WTC11 (cell line): ENCODE results near the gene SWAP70. TPM values are rescaled to one million over a fixed set of nuclear protein-coding genes. Genes with fewer than 3 reads are reported as not detected.

Experiments
- ATAC-seq: fragments of 200-7000 bp; cut with Tn5 transposase; 2 replicates; pipeline ENCODE4 v1.10.0; 2021; ENCODE audit warnings: mild to moderate bottlenecking, moderate library complexity
- CTCF ChIA-PET: fragments of 300-600 bp; sonication (Branson Sonifier 250); formaldehyde crosslinking; loops from one replicate; lab custom pipeline; 2021; ENCODE audit warnings: antibody characterized with exemption; lab: Charles Lee
- POLR2A ChIA-PET: fragments of 350-600 bp; sonication (Branson Sonifier 250); formaldehyde crosslinking; loops from one replicate; lab custom pipeline; 2021; ENCODE audit warnings: antibody characterized with exemption; lab: Charles Lee
- DNase-seq: peaks from one replicate; pipeline ENCODE4 v3.0.0; 2021; ENCODE audit warnings: low spot score
- H3K27ac Mint-ChIP-seq: 2 replicates; pipeline ENCODE4 v1.8.0; 2021; ENCODE audit warnings: mixed read lengths
- H3K27me3 Mint-ChIP-seq: 2 replicates; pipeline ENCODE4 v1.8.0; 2021; ENCODE audit warnings: low read depth, mild to moderate bottlenecking, moderate library complexity, mixed read lengths
- H3K36me3 Mint-ChIP-seq: 2 replicates; pipeline ENCODE4 v1.8.0; 2021; ENCODE audit warnings: mixed read lengths
- H3K4me1 Mint-ChIP-seq: 2 replicates; pipeline ENCODE4 v1.8.0; 2022; ENCODE audit warnings: mixed read lengths
- H3K4me3 Mint-ChIP-seq: 2 replicates; pipeline ENCODE4 v1.8.0; 2021; ENCODE audit warnings: mild to moderate bottlenecking, moderate library complexity, mixed read lengths
- H3K9me3 Mint-ChIP-seq: 2 replicates; pipeline ENCODE4 v1.8.0; 2021; ENCODE audit warnings: mixed read lengths
- ARID4B ChIP-seq: sonication (generic); formaldehyde crosslinking; IDR thresholded peaks from 2 replicates; pipeline ENCODE4 v1.8.0; 2023; ENCODE audit warnings: missing genetic modification reagents, mild to moderate bottlenecking, borderline replicate concordance
- ESRRA ChIP-seq: sonication (generic); formaldehyde crosslinking; IDR thresholded peaks from 2 replicates; pipeline ENCODE4 v1.8.1; 2022; ENCODE audit warnings: mild to moderate bottlenecking, missing genetic modification reagents, borderline replicate concordance
- FOXP1 ChIP-seq: sonication (generic); formaldehyde crosslinking; IDR thresholded peaks from 2 replicates; pipeline ENCODE4 v1.8.0; 2022; ENCODE audit warnings: missing genetic modification reagents, mild to moderate bottlenecking, moderate library complexity, borderline replicate concordance
- GABPB1 ChIP-seq: sonication (generic); formaldehyde crosslinking; IDR thresholded peaks from 2 replicates; pipeline ENCODE4 v1.8.1; 2023; ENCODE audit warnings: mild to moderate bottlenecking, missing genetic modification reagents
- JAZF1 ChIP-seq: fragments of 250-450 bp; sonication (Bioruptor Pico); IDR thresholded peaks from 2 replicates; pipeline ENCODE4 v1.9.0; 2021; ENCODE audit warnings: moderate library complexity, mild to moderate bottlenecking, inconsistent platforms
- NFATC4 ChIP-seq: fragments of 250-450 bp; sonication (Bioruptor Pico); IDR thresholded peaks from 2 replicates; pipeline ENCODE4 v1.9.0; 2021; ENCODE audit warnings: mild to moderate bottlenecking
- OVOL2 ChIP-seq: fragments of 250-450 bp; sonication (Bioruptor Pico); IDR thresholded peaks from 2 replicates; pipeline ENCODE4 v1.9.0; 2021; ENCODE audit warnings: mild to moderate bottlenecking, borderline replicate concordance
- PREB ChIP-seq: sonication (generic); formaldehyde crosslinking; IDR thresholded peaks from 2 replicates; pipeline ENCODE4 v1.8.1; 2022; ENCODE audit warnings: mild to moderate bottlenecking, missing genetic modification reagents, moderate library complexity, borderline replicate concordance
- PRRX2 ChIP-seq: fragments of 250-450 bp; sonication (Bioruptor Pico); IDR thresholded peaks from 2 replicates; pipeline ENCODE4 v1.8.0; 2021; ENCODE audit warnings: mild to moderate bottlenecking
- SP1 ChIP-seq: sonication (generic); formaldehyde crosslinking; conservative IDR thresholded peaks from 2 replicates; pipeline ENCODE4 v1.8.1; 2022; ENCODE audit warnings: missing genetic modification reagents
- TEAD1 ChIP-seq: sonication (generic); formaldehyde crosslinking; IDR thresholded peaks from 2 replicates; pipeline ENCODE4 v1.8.0; 2022; ENCODE audit warnings: mild to moderate bottlenecking, missing genetic modification reagents
- USF2 ChIP-seq: sonication (generic); formaldehyde crosslinking; IDR thresholded peaks from 2 replicates; pipeline ENCODE4 v1.8.1; 2023; ENCODE audit warnings: mild to moderate bottlenecking, missing genetic modification reagents, moderate library complexity
- ZNF138 ChIP-seq: sonication (generic); formaldehyde crosslinking; conservative IDR thresholded peaks from 2 replicates; pipeline ENCODE4 v1.8.1; 2022; ENCODE audit warnings: mild to moderate bottlenecking, moderate library complexity, missing genetic modification reagents
- ZNF671 ChIP-seq: fragments of 250-450 bp; sonication (Bioruptor Pico); IDR thresholded peaks from 2 replicates; pipeline ENCODE4 v1.8.0; 2021; ENCODE audit warnings: mild to moderate bottlenecking
- ZSCAN18 ChIP-seq: fragments of 250-450 bp; sonication (Bioruptor Pico); IDR thresholded peaks from 2 replicates; pipeline ENCODE4 v2.1.2; 2022; ENCODE audit warnings: mild to moderate bottlenecking, moderate library complexity
- total RNA-seq: library from RNA; stranded (reverse); gene quantifications from 3 replicates; pipeline ENCODE4 v1.2.3, GENCODE V29; 2021
- TF ChIP-seq, protein P1 (sequence below): sonication (generic); formaldehyde crosslinking; IDR thresholded peaks from 2 replicates; pipeline ENCODE4 v1.8.0; 2023; ENCODE audit warnings: missing genetic modification reagents
- TF ChIP-seq, protein P2 (sequence below): sonication (generic); formaldehyde crosslinking; IDR thresholded peaks from 2 replicates; pipeline ENCODE4 v1.8.0; 2022; ENCODE audit warnings: mild to moderate bottlenecking, missing genetic modification reagents
- TF ChIP-seq, protein P3 (sequence below): fragments of 250-450 bp; sonication (Bioruptor Pico); IDR thresholded peaks from 2 replicates; pipeline ENCODE4 v1.9.0; 2021; ENCODE audit warnings: mild to moderate bottlenecking
- TF ChIP-seq, protein P4 (sequence below): sonication (generic); formaldehyde crosslinking; IDR thresholded peaks from 2 replicates; pipeline ENCODE4 v1.8.1; 2022; ENCODE audit warnings: missing genetic modification reagents, borderline replicate concordance

The SWAP70 gene
- total RNA-seq, 1 experiment from 2014 or later = 24.1 TPM

- POLR2A ChIA-PET = no interaction called here
- H3K27ac Mint-ChIP-seq = no peak overlapping the region
- CTCF ChIA-PET = no interaction called here
Measured at GRCh38 chr11:9680028-9680427, 16.2 kb downstream of the SWAP70 start.

More at GRCh38 chr11:9680028-9680427, 16.2 kb downstream of the SWAP70 start:
- Mint-ChIP-seq H3K27me3 (no peaks in the 10 kb centered on the region), H3K4me3 (no peak overlapping the region), H3K36me3 (no peaks in the 10 kb centered on the region; the same call in 1 of the 2 replicates), H3K9me3 (no peaks in the 10 kb centered on the region), H3K4me1 (peaks cover 51% of the 10 kb centered on the region)
- ATAC-seq (no peak), DNase-seq (no peak)
- TF ChIP-seq FOXP1 (CRISPR knock-in tag) (no peak), ARID4B (no peak), TEAD1 (CRISPR knock-in tag) (no peak), GABPB1 (CRISPR knock-in tag) (no peak), ZNF671 (CRISPR knock-in tag) (no peak), ZNF138 (no peak), PREB (CRISPR knock-in tag) (no peak), ESRRA (no peak), PRRX2 (no peak), JAZF1 (CRISPR knock-in tag) (no peak), USF2 (CRISPR knock-in tag) (no peak), ZSCAN18 (CRISPR knock-in tag) (no peak), NFATC4 (CRISPR knock-in tag) (no peak), SP1 (CRISPR knock-in tag) (no peak), OVOL2 (CRISPR knock-in tag) (no peak)
- TF ChIP-seq, protein P1, sequence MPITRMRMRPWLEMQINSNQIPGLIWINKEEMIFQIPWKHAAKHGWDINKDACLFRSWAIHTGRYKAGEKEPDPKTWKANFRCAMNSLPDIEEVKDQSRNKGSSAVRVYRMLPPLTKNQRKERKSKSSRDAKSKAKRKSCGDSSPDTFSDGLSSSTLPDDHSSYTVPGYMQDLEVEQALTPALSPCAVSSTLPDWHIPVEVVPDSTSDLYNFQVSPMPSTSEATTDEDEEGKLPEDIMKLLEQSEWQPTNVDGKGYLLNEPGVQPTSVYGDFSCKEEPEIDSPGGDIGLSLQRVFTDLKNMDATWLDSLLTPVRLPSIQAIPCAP = no peak
- TF ChIP-seq, protein P2, sequence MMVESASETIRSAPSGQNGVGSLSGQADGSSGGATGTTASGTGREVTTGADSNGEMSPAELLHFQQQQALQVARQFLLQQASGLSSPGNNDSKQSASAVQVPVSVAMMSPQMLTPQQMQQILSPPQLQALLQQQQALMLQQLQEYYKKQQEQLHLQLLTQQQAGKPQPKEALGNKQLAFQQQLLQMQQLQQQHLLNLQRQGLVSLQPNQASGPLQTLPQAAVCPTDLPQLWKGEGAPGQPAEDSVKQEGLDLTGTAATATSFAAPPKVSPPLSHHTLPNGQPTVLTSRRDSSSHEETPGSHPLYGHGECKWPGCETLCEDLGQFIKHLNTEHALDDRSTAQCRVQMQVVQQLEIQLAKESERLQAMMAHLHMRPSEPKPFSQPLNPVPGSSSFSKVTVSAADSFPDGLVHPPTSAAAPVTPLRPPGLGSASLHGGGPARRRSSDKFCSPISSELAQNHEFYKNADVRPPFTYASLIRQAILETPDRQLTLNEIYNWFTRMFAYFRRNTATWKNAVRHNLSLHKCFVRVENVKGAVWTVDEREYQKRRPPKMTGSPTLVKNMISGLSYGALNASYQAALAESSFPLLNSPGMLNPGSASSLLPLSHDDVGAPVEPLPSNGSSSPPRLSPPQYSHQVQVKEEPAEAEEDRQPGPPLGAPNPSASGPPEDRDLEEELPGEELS (CRISPR knock-in tag) = no peak
- TF ChIP-seq, protein P3, sequence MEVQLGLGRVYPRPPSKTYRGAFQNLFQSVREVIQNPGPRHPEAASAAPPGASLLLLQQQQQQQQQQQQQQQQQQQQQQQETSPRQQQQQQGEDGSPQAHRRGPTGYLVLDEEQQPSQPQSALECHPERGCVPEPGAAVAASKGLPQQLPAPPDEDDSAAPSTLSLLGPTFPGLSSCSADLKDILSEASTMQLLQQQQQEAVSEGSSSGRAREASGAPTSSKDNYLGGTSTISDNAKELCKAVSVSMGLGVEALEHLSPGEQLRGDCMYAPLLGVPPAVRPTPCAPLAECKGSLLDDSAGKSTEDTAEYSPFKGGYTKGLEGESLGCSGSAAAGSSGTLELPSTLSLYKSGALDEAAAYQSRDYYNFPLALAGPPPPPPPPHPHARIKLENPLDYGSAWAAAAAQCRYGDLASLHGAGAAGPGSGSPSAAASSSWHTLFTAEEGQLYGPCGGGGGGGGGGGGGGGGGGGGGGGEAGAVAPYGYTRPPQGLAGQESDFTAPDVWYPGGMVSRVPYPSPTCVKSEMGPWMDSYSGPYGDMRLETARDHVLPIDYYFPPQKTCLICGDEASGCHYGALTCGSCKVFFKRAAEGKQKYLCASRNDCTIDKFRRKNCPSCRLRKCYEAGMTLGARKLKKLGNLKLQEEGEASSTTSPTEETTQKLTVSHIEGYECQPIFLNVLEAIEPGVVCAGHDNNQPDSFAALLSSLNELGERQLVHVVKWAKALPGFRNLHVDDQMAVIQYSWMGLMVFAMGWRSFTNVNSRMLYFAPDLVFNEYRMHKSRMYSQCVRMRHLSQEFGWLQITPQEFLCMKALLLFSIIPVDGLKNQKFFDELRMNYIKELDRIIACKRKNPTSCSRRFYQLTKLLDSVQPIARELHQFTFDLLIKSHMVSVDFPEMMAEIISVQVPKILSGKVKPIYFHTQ (CRISPR knock-in tag) = no peak
- TF ChIP-seq, protein P4, sequence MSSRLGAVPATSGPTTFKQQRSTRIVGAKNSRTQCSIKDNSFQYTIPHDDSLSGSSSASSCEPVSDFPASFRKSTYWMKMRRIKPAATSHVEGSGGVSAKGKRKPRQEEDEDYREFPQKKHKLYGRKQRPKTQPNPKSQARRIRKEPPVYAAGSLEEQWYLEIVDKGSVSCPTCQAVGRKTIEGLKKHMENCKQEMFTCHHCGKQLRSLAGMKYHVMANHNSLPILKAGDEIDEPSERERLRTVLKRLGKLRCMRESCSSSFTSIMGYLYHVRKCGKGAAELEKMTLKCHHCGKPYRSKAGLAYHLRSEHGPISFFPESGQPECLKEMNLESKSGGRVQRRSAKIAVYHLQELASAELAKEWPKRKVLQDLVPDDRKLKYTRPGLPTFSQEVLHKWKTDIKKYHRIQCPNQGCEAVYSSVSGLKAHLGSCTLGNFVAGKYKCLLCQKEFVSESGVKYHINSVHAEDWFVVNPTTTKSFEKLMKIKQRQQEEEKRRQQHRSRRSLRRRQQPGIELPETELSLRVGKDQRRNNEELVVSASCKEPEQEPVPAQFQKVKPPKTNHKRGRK = no peak
